DND-41 (cell line): Measurements from ENCODE around the gene MEGF6.

ENCODE experiments used
- CTCF ChIP-seq: IDR thresholded peaks from 2 replicates; pipeline ENCODE4 v1.5.1; 2012; ENCODE audit warnings: borderline replicate concordance, low read length, moderate library complexity, mild to moderate bottlenecking; ENCODE audit not compliant: poor library complexity, severe bottlenecking; ENCODE audit errors: extremely low read depth
- EZH2 ChIP-seq: IDR thresholded peaks from 3 replicates; pipeline ENCODE4 v1.6.1; 2012; ENCODE audit warnings: borderline replicate concordance, low read depth, mild to moderate bottlenecking, moderate library complexity, low read length, inconsistent platforms; ENCODE audit not compliant: severe bottlenecking

GRCh38 chr1:3584915-3585314 is 26.4 kb downstream of the MEGF6 start:
- TF ChIP-seq CTCF (no peak), EZH2 (no peak)
